Aorta (tissue), 5 donors: ENCODE results near the gene RGS11. TPM values are rescaled to one million over a fixed set of nuclear protein-coding genes. Genes with fewer than 3 reads are reported as not detected.

Experiments used
- ATAC-seq: fragments of 200-7000 bp; cut with Tn5 transposase; one replicate; pipeline ENCODE4 v1.9.1; 2022; ENCODE audit warnings: moderate library complexity; ENCODE audit not compliant: low FRiP score
- DNase-seq, 2 donors: peaks; one replicate each; pipeline ENCODE4 v3.0.0-alpha.2; 2020
- H3K27ac ChIP-seq, 2 donors: one replicate each; pipeline ENCODE4 v1.5.1; 2013; ENCODE audit warnings: low read length in 2 of 2, mild to moderate bottlenecking in 2 of 2, moderate library complexity in 2 of 2, control low read depth in 1 of 2, inconsistent platforms in 1 of 2, low read depth in 1 of 2
- H3K27me3 ChIP-seq, 2 donors: one replicate each; pipeline ENCODE4 v1.6.1; 2013; ENCODE audit warnings: control low read depth in 1 of 2, low read length in 1 of 2, mild to moderate bottlenecking in 1 of 2, moderate library complexity in 1 of 2; ENCODE audit not compliant: insufficient read depth in 2 of 2, control insufficient read depth in 1 of 2
- H3K36me3 ChIP-seq, 2 donors: one replicate each; pipeline ENCODE4 v1.6.1; 2013; ENCODE audit warnings: control low read depth in 1 of 2, low read length in 1 of 2, mild to moderate bottlenecking in 1 of 2; ENCODE audit not compliant: insufficient read depth in 2 of 2, control insufficient read depth in 1 of 2
- H3K4me1 ChIP-seq, 2 donors: one replicate each; pipeline ENCODE4 v1.6.1; 2013; ENCODE audit warnings: low read length in 2 of 2, control low read depth in 1 of 2, mild to moderate bottlenecking in 1 of 2, moderate library complexity in 1 of 2; ENCODE audit not compliant: insufficient read depth in 2 of 2, control insufficient read depth in 1 of 2
- H3K4me3 ChIP-seq, 2 donors: one replicate each; pipeline ENCODE4 v1.5.1; 2013; ENCODE audit warnings: low read length in 2 of 2, control low read depth in 1 of 2, mild to moderate bottlenecking in 1 of 2
- H3K9me3 ChIP-seq: one replicate; pipeline ENCODE4 v1.6.1; 2013; ENCODE audit warnings: mild to moderate bottlenecking, low read length; ENCODE audit not compliant: control insufficient read depth
- WGBS, 2 donors: extraction: QIAGEN DNeasy Blood & Tissue Kit; methylation state at CpG; one replicate each; pipeline ENCODE4 v1.1.7; 2013; 5-methylcytosine and 5-hydroxymethylcytosine counted together
- intact Hi-C, 2 donors: fragments of 100-400 bp; cut with DNase I; formaldehyde crosslinking; loops; one replicate each; pipeline versions ENCODE4 v1.14.2 to v1.15.0; 2022
- polyA plus RNA-seq, 2 donors: library from polyadenylated mRNA; stranded (reverse); fragments of 200-250 nt; gene quantifications; one replicate each; pipeline ENCODE4 v1.2.3, GENCODE V29; 2013
- total RNA-seq, 2 donors: library from RNA; stranded (reverse); fragmentation: NEBNext Ultra II Directional; extraction: Animal tissue kit (Norgen Biotek cat#: 25700); gene quantifications; one replicate each; pipeline ENCODE4 v1.2.1, GENCODE V29; 2021
- donor health status: healthy with polysubstance abuse.
- donor health status: Bipolar disorder and iron deficiency.
- donor health status: DM: no; HTN: no; CAD: no.
- donor health status: DM: no; HTN: no; CAD: no.
- donor health status: DM: yes; HTN: yes; CAD: no.

RGS11 gene
- total and polyA plus RNA-seq, 4 donors = 3.3 to 76.5 (median 20.3) TPM

- Histone ChIP-seq H3K4me1 (no peaks in the 10 kb centered on the region), H3K9me3 (no peaks in the 10 kb centered on the region), H3K27me3 (no peaks in the 10 kb centered on the region), H3K4me3 (no peak overlapping the region), H3K36me3 (no peaks in the 10 kb centered on the region), H3K27ac (no peak overlapping the region)
- intact Hi-C loops = no loop called here
- ATAC-seq (no peak), DNase-seq (no peak)
- WGBS, 2 donors = 83 to 86% methylated on average over 30 of the region's 30 CpGs
Observed at GRCh38 chr16:252366-253337, 23.1 kb downstream of the RGS11 start.

- Histone ChIP-seq H3K27ac (no peak overlapping the region), H3K9me3 (no peaks in the 10 kb centered on the region), H3K36me3 (no peaks in the 10 kb centered on the region), H3K4me1 (no peaks in the 10 kb centered on the region), H3K4me3 (no peak overlapping the region), H3K27me3 (no peaks in the 10 kb centered on the region)
- intact Hi-C loops = loop anchor here in 1 of 2 donors (10.0 kb wide), 1 partner anchor 85 kb away; no protein-coding TSS in a partner anchor
- WGBS, 2 donors = 90 to 91% methylated on average over 12 of the region's 12 CpGs
- DNase-seq = peak in 1 of 2 donors; percentile 37
- ATAC-seq = no peak
Observed at GRCh38 chr16:249431-249830, 26.3 kb downstream of the RGS11 start.

GRCh38 chr16:247027-247426 is 28.7 kb downstream of the RGS11 start:
- Histone ChIP-seq H3K36me3 (no peaks in the 10 kb centered on the region), H3K4me1 (no peaks in the 10 kb centered on the region), H3K4me3 (no peak overlapping the region), H3K27me3 (no peaks in the 10 kb centered on the region), H3K27ac (no peak overlapping the region), H3K9me3 (no peaks in the 10 kb centered on the region)
- DNase-seq = no peak
- no peak for ATAC-seq
- 92 to 93% methylated on average over 12 of the region's 12 CpGs for WGBS, 2 donors
- intact Hi-C loops = loop anchor here in 1 of 2 donors (10.0 kb wide), 1 partner anchor 88 kb away; no protein-coding TSS in a partner anchor

GRCh38 chr16:245105-245504 is 30.6 kb downstream of the RGS11 start:
- Histone ChIP-seq H3K4me1 (no peaks in the 10 kb centered on the region), H3K36me3 (no peaks in the 10 kb centered on the region), H3K9me3 (no peaks in the 10 kb centered on the region), H3K27me3 (no peaks in the 10 kb centered on the region), H3K4me3 (no peak overlapping the region), H3K27ac (no peak overlapping the region)
- DNase-seq (no peak), ATAC-seq (no peak)
- intact Hi-C loops = loop anchor here in 1 of 2 donors (10.0 kb wide), 1 partner anchor 90 kb away; no protein-coding TSS in a partner anchor
- WGBS, 2 donors = 87 to 94% methylated on average over 9 of the region's 9 CpGs

- Histone ChIP-seq H3K4me3 (no peak overlapping the region), H3K27me3 (no peaks in the 10 kb centered on the region), H3K9me3 (no peaks in the 10 kb centered on the region), H3K4me1 (no peaks in the 10 kb centered on the region), H3K27ac (no peak overlapping the region), H3K36me3 (no peaks in the 10 kb centered on the region)
- DNase-seq = no peak
- no peak for ATAC-seq
- 79 to 86% methylated on average over 4 of the region's 4 CpGs for WGBS, 2 donors
- intact Hi-C loops = loop anchor here in 1 of 2 donors (10.0 kb wide), 1 partner anchor 91 kb away; no protein-coding TSS in a partner anchor
Observed at GRCh38 chr16:243348-243747, 32.4 kb downstream of the RGS11 start.

GRCh38 chr16:242281-242680 is 33.5 kb downstream of the RGS11 start:
- Histone ChIP-seq H3K36me3 (no peaks in the 10 kb centered on the region), H3K4me1 (no peaks in the 10 kb centered on the region), H3K4me3 (no peak overlapping the region), H3K27ac (no peak overlapping the region), H3K27me3 (no peaks in the 10 kb centered on the region), H3K9me3 (no peaks in the 10 kb centered on the region)
- intact Hi-C loops = loop anchor here in 1 of 2 donors (10.0 kb wide), 1 partner anchor 93 kb away; no protein-coding TSS in a partner anchor
- 51 to 54% methylated on average over 10 of the region's 10 CpGs for WGBS, 2 donors
- DNase-seq = no peak
- no peak for ATAC-seq

GRCh38 chr16:240559-240958 is 35.2 kb downstream of the RGS11 start:
- H3K27me3 ChIP-seq = no peaks in the 10 kb centered on the region
- DNase-seq (no peak), ATAC-seq (no peak)
- H3K27ac ChIP-seq = no peak overlapping the region
- no peaks in the 10 kb centered on the region for H3K36me3 ChIP-seq
- no peaks in the 10 kb centered on the region for H3K9me3 ChIP-seq
- no peaks in the 10 kb centered on the region for H3K4me1 ChIP-seq
- 95 to 99% methylated on average over 8 of the region's 8 CpGs for WGBS, 2 donors
- H3K4me3 ChIP-seq = no peak overlapping the region
- intact Hi-C loops = loop anchor here in 1 of 2 donors (10.0 kb wide), 1 partner anchor 94 kb away; no protein-coding TSS in a partner anchor

GRCh38 chr16:239948-240277 is 35.8 kb downstream of the RGS11 start:
- no peaks in the 10 kb centered on the region for H3K9me3 ChIP-seq
- DNase-seq = no peak
- ATAC-seq = no peak
- H3K36me3 ChIP-seq = no peaks in the 10 kb centered on the region
- 70 to 71% methylated on average over 3 of the region's 3 CpGs for WGBS, 2 donors
- H3K27me3 ChIP-seq = no peaks in the 10 kb centered on the region
- no peak overlapping the region for H3K4me3 ChIP-seq
- H3K27ac ChIP-seq = no peak overlapping the region
- intact Hi-C loops = loop anchor here in 1 of 2 donors (10.0 kb wide), 1 partner anchor 95 kb away; no protein-coding TSS in a partner anchor
- H3K4me1 ChIP-seq = no peaks in the 10 kb centered on the region
